CD4-positive, alpha-beta T cell treated with Interleukin-17A for 4 hours (primary cell): ENCODE results near the gene MGAT4B.

Source experiments
- DNase-seq: peaks from one replicate; pipeline ENCODE4 v3.0.0-alpha.2; 2020; ENCODE audit warnings: mixed read lengths

Gene MGAT4B

DNA sequence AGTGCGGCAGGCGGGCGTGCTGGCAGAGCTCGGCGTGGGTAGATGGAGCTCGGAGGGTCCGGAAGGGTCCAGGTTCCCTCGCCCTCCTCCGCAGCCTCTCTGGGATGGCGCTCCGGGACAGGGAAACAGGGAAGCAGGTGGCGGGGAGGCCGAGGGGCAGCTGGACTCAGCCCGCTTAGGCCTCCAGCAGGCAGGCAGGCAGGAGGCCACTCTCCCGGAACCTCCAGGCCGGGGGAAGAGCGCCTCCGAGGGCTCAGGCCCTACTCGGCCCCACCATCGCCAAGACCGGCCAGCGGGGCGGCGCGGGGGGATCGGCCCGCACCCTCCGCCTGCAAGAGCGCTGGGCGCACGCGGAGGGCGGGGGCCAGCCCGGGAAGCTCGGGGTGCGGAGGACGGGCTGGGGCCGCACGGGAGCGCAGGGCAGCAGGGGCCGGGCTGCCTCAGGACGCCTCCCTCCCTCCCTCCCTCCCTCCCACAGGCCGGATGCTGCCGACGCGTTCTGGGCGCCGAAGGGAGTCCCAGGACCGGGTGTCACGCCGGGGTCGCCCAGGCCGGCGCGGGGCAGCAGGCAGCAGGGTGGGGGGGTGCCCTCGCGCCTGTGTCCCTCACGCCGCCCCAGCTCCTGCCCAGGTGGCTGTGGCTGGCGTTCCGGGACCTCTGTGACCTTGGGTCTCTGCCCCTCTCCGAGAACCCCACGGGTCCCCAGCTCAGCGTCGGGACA, 977 bp downstream of the MGAT4B start:
- peak; percentile 51 for DNase-seq

DNA sequence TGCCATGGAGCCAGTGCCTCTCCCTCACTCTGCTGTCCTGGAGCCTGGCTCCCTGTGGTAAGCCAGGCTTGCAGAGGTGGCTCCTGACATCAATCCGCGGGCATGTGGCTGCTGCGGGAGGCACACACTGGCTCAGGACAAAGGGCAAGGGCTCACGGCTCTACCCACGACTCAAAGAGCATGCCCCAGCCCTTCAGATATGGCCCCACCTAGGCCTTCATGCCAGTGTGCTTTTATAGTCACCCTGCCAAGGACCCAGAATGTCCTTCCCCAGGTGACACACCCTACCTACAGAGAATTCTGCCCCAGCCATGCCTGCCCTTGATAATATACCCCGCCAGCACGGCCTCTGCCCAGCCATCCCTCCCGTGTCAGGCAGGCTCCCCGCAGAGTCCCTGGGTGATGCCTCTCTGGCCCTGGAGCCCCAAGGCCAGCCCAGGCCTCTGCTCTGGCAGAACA, 1.6 kb downstream of the MGAT4B start:
- DNase-seq = no peak

GRCh38 chr5:179804555-179804947, 2.1 kb downstream of the MGAT4B start:
- no peak for DNase-seq

DNA sequence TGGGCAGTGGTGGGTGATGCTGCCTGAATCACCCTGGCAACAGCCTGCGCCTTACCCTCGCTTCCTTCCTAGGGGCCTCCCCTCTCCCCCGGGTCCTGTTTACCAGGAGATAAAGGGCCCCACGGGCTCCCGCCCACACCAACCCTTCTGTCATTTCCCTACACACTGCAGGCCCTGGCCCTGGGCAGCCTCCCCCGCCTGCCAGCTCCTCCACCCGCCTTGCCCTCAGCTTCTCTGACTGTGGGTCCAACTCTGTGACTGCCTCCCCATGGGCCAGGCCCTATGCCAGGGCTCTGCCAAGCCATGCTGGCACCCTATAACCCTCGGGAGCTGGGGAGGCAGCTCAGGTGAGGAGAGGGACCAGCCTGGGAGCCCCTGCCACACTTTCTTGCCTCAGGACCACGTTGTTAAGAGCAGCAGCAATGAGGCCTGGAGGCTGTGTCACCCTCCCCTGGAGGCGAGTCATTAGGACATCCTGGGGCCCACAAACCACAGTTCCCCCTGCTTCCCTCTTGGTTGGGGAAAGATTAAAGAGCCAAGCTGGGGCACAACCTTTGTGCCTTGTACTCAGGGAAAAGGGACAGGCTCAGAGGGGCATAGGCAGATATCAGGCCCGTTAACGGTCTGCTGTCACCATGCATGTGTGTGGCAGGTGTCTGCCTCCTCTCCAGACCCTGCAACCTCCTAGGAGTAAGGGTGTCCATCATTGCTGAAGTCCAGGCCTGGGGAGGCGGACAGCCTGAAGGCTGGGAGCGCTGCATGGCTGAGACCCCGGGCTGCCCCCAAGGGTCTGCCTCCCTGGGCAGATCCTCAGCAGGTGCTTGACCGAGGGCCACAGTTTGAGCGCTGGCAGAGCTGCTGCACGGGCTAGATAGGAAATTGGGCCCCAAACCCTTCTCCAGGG, 2.8 kb downstream of the MGAT4B start:
- DNase-seq = peak; percentile 54

GRCh38 chr5:179802950-179803562, 3.6 kb downstream of the MGAT4B start:
- no peak for DNase-seq

GRCh38 chr5:179802207-179802883, 4.3 kb downstream of the MGAT4B start:
- DNase-seq = no peak

- peak; percentile 93 for DNase-seq
Observed at GRCh38 chr5:179801304-179802206, 5.1 kb downstream of the MGAT4B start.

GRCh38 chr5:179800696-179801201, 5.9 kb downstream of the MGAT4B start:
- DNase-seq = no peak

DNA sequence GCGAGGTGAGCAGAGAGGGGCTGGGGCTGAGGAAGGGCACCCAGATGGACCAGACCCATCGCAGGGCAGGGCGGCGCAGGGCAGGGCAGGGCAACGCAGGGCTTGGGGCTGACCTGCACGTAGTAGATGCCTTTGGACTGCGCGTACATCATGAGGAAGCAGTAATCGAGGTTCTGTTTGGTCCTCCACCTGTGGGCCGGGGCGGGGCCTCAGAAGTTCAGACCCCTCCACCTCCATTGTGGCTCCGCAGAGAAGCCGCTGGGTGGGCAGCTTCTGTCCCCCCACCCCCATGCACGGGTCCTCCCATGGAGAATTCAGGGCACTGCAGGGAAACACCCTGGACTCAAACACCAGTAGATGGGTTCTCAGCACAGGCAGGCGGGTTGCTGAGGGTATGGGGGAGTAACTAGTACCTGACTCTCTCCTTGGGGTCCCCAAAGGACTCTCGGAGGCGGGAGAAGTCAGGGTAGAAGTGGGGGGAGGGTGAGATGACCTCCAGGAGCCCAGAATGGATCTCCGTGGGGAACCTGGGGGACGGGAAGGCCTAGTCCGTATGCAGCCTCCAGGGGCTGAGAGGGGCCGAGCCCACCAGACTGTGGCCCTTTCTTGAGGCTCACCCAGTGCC, 6.5 kb downstream of the MGAT4B start:
- DNase-seq = no peak

DNA sequence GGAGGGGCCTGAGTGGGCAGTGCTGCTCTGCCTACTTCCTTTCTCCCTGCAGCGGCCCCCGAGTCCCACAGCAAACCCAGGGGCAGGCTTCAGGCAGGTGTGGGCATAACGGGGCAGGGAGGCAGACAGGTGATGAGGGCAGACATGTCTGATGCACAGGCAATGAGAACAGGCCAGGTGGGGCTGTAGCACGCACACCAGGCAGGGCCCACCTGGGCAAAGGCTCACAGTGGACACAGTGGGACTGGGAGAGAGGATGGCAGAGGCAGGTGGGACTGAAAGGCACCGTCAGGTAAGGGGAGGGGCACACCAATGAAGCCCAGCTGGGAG, 7.1 kb downstream of the MGAT4B start:
- no peak for DNase-seq

DNA sequence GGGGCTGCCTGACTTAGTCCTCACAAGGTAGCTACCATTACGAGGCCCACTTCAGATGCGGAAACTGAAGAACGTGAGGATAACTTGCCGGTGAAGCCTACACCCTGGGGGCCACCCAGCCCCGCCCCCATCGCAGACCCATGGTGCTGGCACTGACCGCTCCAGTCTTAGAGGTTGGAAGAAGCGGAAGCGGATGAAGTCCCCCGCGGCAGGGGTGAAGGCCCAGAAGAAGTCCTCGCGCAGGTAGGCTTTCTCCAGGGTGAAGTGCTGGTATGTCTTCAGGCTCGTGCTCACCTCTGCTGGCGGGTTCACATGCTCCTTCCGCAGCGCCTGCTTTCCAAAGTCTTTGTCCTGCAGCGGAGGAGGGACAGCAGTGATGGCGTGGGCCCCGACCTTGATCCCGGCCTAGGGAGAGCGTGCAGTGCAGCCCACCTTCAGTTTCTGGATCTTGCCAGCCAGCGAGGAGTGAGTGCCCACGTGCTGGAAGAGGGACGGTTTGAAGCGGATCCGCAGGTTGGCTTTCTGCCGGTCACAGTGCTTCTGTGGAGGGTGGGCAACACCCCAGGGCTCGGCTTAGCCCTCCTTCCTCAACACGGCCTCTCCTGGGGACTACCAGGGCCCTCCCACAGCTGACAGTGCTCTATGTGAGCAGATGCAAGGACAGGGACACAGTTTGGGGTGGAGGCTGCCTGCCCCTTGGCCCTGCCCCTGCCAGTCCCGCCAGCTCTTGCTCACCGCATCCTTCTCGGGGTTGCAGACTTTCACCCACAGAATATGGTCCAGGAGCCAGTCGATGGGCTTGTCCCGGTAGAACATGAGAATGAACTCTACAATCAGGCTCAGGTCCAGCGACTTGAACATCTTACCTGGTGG, 7.7 kb downstream of the MGAT4B start:
- no peak for DNase-seq

GRCh38 chr5:179798144-179798770, 8.4 kb downstream of the MGAT4B start:
- DNase-seq = no peak

GRCh38 chr5:179797741-179798140, 8.9 kb downstream of the MGAT4B start:
- no peak for DNase-seq

DNA sequence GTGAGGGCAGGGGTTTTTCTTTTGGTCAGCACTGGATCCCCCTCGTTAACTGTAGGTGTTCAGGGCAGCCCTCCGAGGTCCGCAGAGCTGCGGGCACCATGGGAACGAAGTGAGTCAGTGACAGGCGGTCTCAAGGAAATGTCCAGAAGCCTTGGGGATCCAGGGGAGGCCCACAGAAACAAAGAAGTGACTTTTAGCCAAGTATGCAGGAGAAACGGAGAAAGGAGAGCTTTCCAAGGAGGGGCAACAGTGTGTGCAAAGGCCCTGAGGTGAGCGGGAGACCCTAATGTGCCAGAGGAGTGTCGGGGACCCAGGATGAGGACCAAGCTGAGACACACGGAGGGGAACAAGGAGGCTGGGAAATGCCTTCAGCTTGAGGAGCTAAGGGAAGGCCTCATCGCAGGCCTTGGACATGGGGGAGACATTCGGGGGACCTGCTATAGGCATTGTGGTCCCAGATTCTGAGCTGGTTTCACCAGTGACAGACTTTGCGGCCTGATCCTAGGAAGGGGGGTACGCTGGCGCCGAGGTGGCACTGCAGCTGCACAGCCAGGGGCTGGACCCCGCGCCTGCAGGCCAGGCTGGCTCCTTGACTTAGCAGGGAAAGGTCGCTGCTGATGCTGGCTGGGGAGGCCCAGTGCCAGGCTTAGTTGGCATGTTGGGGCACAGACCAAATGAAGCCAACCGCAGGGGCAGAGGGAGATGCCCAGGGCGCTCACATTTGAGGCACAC, 9.6 kb downstream of the MGAT4B start:
- no peak for DNase-seq

DNA sequence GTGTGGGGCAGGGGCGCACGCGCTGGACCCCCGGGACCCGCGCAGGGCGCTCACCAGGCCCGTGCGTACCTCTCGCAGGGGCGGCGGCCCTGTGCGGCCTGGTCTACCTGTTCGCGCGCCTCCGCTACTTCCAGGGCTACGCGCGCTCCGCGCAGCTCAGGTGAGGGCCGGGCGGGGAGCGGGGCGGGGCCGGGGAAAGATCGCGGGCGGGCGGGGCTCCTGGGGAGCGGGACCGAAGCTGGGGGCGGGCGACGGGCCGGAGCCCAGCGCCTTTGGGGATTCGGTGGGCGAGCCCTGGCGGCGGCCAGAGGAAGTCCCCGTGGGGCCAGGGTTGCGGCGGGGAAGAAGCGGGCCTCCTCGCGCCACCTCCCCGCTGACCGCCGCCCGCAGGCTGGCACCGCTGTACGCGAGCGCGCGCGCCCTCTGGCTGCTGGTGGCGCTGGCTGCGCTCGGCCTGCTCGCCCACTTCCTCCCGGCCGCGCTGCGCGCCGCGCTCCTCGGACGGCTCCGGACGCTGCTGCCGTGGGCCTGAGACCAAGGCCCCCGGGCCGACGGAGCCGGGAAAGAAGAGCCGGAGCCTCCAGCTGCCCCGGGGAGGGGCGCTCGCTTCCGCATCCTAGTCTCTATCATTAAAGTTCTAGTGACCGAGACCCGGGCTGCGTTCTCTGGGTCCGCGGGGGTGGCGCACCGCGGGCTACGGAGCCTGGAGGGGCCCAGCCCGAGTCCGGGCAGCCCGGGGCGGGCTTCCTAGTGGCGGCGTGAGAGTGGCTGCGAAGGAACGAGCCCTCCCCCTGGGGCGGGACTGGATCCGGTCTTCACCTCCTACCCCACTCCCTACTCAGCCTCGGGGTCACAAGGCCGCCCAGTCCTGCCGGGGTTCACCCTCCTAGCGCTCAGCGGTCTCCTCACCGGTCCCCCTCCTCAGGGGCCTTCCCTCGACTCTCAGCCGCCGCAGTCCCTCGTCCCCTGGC, 10.5 kb downstream of the MGAT4B start:
- DNase-seq = peak; percentile 84

GRCh38 chr5:179795049-179795862, 11.4 kb downstream of the MGAT4B start:
- DNase-seq = no peak

GRCh38 chr5:179794575-179794974, 12.1 kb downstream of the MGAT4B start:
- no peak for DNase-seq
